SK-N-SH treated with all-trans-retinoic acid at 6 μM for 48 hours (cell line): Measurements from ENCODE around the gene UFD1.

ENCODE experiments used
- ATAC-seq: fragments of 200-7000 bp; cut with Tn5 transposase; 3 replicates; pipeline ENCODE4 v1.9.1; 2020; ENCODE audit warnings: mild to moderate bottlenecking, moderate library complexity
- ARNTL ChIP-seq: fragments of 450-650 bp; formaldehyde crosslinking; IDR thresholded peaks from 2 replicates; pipeline ENCODE4 v1.5.0; 2020; ENCODE audit warnings: low read depth, mild to moderate bottlenecking, moderate library complexity, borderline replicate concordance
- BACH2 ChIP-seq: fragments of 250-450 bp; sonication (Bioruptor Pico); IDR thresholded peaks from 2 replicates; pipeline ENCODE4 v1.9.0; 2021; ENCODE audit warnings: mild to moderate bottlenecking, borderline replicate concordance
- CREB5 ChIP-seq: fragments of 250-450 bp; sonication (Bioruptor Pico); IDR thresholded peaks from 2 replicates; pipeline ENCODE4 v1.5.1; 2020; ENCODE audit warnings: low read depth, mild to moderate bottlenecking, moderate library complexity
- CSDC2 ChIP-seq: fragments of 250-450 bp; sonication (Bioruptor Pico); IDR thresholded peaks from 2 replicates; pipeline ENCODE4 v1.5.0; 2020; ENCODE audit warnings: mild to moderate bottlenecking, moderate library complexity
- ESRRG ChIP-seq: fragments of 250-450 bp; sonication (Bioruptor Pico); IDR thresholded peaks from 2 replicates; pipeline ENCODE4 v1.6.1; 2021; ENCODE audit warnings: mild to moderate bottlenecking
- GLIS3 ChIP-seq: fragments of 250-450 bp; sonication (Bioruptor Pico); IDR thresholded peaks from 2 replicates; pipeline ENCODE4 v1.5.0; 2020; ENCODE audit warnings: mild to moderate bottlenecking, moderate library complexity
- ISL1 ChIP-seq: fragments of 250-450 bp; sonication (Bioruptor Pico); IDR thresholded peaks from 2 replicates; pipeline ENCODE4 v2.1.2; 2022; ENCODE audit warnings: mild to moderate bottlenecking, moderate library complexity
- OSR1 ChIP-seq: fragments of 250-450 bp; sonication (Bioruptor Pico); IDR thresholded peaks from 2 replicates; pipeline ENCODE4 v1.8.0; 2022; ENCODE audit warnings: moderate library complexity, mild to moderate bottlenecking, inconsistent platforms
- POU6F1 ChIP-seq: fragments of 250-450 bp; sonication (Bioruptor Pico); IDR thresholded peaks from 2 replicates; pipeline ENCODE4 v1.8.0; 2021; ENCODE audit warnings: low read depth, mild to moderate bottlenecking, moderate library complexity, borderline replicate concordance
- PPARA ChIP-seq: fragments of 250-450 bp; sonication (Bioruptor Pico); IDR thresholded peaks from 2 replicates; pipeline ENCODE4 v1.5.0; 2020; ENCODE audit warnings: mild to moderate bottlenecking, borderline replicate concordance
- RARB ChIP-seq: fragments of 250-450 bp; sonication (Bioruptor Pico); IDR thresholded peaks from 2 replicates; pipeline ENCODE4 v1.8.0; 2021; ENCODE audit warnings: mild to moderate bottlenecking, moderate library complexity
- SNAI2 ChIP-seq: fragments of 250-450 bp; sonication (Bioruptor Pico); IDR thresholded peaks from 2 replicates; pipeline ENCODE4 v1.5.0; 2020; ENCODE audit warnings: mild to moderate bottlenecking, moderate library complexity
- TCF4 ChIP-seq: fragments of 250-450 bp; sonication (Bioruptor Pico); IDR thresholded peaks from 2 replicates; pipeline ENCODE4 v1.8.0; 2021; ENCODE audit warnings: mild to moderate bottlenecking, moderate library complexity, borderline replicate concordance
- TOX ChIP-seq: fragments of 250-450 bp; sonication (Bioruptor Pico); IDR thresholded peaks from 2 replicates; pipeline ENCODE4 v1.8.0; 2021; ENCODE audit warnings: mild to moderate bottlenecking, moderate library complexity, borderline replicate concordance
- TSHZ2 ChIP-seq: fragments of 250-450 bp; sonication (Bioruptor Pico); IDR thresholded peaks from 2 replicates; pipeline ENCODE4 v1.5.0; 2020; ENCODE audit warnings: mild to moderate bottlenecking, moderate library complexity
- ZC3H10 ChIP-seq: fragments of 250-450 bp; sonication (Bioruptor Pico); IDR thresholded peaks from 2 replicates; pipeline ENCODE4 v1.5.1; 2021; ENCODE audit warnings: mild to moderate bottlenecking, moderate library complexity
- ZFP3 ChIP-seq: fragments of 250-450 bp; sonication (Bioruptor Pico); IDR thresholded peaks from 2 replicates; pipeline ENCODE4 v1.5.0; 2020; ENCODE audit warnings: mild to moderate bottlenecking, moderate library complexity
- ZFP30 ChIP-seq: fragments of 450-650 bp; formaldehyde crosslinking; IDR thresholded peaks from 2 replicates; pipeline ENCODE4 v1.5.0; 2022; ENCODE audit warnings: mild to moderate bottlenecking, moderate library complexity
- ZNF565 ChIP-seq: fragments of 450-650 bp; formaldehyde crosslinking; conservative IDR thresholded peaks from 2 replicates; pipeline ENCODE4 v1.5.0; 2020; ENCODE audit warnings: low read depth, mild to moderate bottlenecking, moderate library complexity
- ZNF70 ChIP-seq: fragments of 450-650 bp; formaldehyde crosslinking; IDR thresholded peaks from 2 replicates; pipeline ENCODE4 v1.5.0; 2020; ENCODE audit warnings: mild to moderate bottlenecking, moderate library complexity
- ZNF8 ChIP-seq: fragments of 450-650 bp; formaldehyde crosslinking; IDR thresholded peaks from 2 replicates; pipeline ENCODE4 v1.5.0; 2020; ENCODE audit warnings: mild to moderate bottlenecking, moderate library complexity
- TF ChIP-seq, protein P1 (sequence below): fragments of 250-450 bp; sonication (Bioruptor Pico); IDR thresholded peaks from 2 replicates; pipeline ENCODE4 v1.8.0; 2020; ENCODE audit warnings: mild to moderate bottlenecking, moderate library complexity, borderline replicate concordance

The UFD1 gene

DNA sequence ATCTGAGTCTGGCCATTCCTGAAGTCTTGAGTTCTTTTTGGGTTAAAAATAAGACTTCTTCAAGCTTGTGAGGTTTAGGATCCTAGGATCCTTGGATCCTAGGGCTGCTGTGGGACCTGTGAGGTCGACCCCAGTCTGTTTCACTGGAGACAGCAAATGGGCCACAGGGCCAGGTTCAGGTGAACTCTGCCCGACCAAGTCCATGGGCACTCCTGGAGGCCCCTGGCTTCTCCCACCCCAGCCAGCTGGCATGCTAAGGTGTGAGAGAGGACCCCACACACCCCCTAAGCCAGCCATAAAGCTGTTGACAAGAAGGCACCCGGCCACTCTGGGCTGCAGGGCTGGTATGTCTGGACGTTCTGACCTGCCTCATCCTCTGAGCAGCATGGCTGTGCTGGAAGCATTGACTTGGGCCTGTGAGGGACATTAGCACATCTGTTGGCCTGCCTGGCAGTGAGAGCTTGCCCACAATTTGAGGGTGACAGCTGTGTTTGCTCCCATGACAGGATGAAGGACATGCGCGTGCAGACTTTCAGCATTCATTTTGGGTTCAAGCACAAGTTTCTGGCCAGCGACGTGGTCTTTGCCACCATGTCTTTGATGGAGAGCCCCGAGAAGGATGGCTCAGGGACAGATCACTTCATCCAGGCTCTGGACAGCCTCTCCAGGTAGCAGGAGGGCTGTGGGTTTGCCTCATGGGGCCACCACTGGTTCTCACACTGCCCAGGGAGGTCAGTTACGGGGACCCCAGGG is 29.2 kb upstream of the UFD1 start:
- no peak for TF ChIP-seq RARB (CRISPR knock-in tag)
- no peak for TF ChIP-seq TOX
- no peak for TF ChIP-seq ZC3H10 (CRISPR knock-in tag)
- TF ChIP-seq CSDC2 (CRISPR knock-in tag): no peak
- TF ChIP-seq, protein P1, sequence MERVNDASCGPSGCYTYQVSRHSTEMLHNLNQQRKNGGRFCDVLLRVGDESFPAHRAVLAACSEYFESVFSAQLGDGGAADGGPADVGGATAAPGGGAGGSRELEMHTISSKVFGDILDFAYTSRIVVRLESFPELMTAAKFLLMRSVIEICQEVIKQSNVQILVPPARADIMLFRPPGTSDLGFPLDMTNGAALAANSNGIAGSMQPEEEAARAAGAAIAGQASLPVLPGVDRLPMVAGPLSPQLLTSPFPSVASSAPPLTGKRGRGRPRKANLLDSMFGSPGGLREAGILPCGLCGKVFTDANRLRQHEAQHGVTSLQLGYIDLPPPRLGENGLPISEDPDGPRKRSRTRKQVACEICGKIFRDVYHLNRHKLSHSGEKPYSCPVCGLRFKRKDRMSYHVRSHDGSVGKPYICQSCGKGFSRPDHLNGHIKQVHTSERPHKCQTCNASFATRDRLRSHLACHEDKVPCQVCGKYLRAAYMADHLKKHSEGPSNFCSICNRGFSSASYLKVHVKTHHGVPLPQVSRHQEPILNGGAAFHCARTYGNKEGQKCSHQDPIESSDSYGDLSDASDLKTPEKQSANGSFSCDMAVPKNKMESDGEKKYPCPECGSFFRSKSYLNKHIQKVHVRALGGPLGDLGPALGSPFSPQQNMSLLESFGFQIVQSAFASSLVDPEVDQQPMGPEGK: no peak
- no peak for TF ChIP-seq GLIS3 (CRISPR knock-in tag)
- TF ChIP-seq ZNF70 (CRISPR knock-in tag): no peak
- TF ChIP-seq SNAI2 (CRISPR knock-in tag): no peak
- TF ChIP-seq ZNF8 (CRISPR knock-in tag): no peak
- TF ChIP-seq POU6F1 (CRISPR knock-in tag): no peak
- TF ChIP-seq ZFP3 (CRISPR knock-in tag): no peak
- TF ChIP-seq ZFP30: no peak
- no peak for TF ChIP-seq PPARA
- no peak for TF ChIP-seq ARNTL
- no peak for TF ChIP-seq TSHZ2 (CRISPR knock-in tag)
- TF ChIP-seq ISL1: no peak

DNA sequence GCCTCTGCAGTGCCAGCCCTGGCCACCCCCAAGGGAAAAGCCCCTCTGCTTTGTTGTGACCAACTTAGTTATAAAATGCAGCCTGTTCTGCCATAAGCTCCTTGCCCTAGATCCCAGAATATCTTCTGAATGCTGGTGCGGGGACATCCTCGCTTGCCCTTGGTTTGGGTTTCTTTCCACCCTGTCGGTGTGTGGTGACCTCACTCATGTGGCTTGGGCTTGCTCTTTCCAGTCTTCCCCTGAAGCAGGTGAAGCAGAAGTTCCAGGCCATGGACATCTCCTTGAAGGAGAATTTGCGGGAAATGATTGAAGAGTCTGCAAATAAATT is 28.5 kb upstream of the UFD1 start:
- ATAC-seq: no peak

More for the DNA sequence above, 29.2 kb upstream of the UFD1 start:
- no peak for ATAC-seq

More for the DNA sequence above, 28.5 kb upstream of the UFD1 start:
- TF ChIP-seq CSDC2 (CRISPR knock-in tag) (no peak), ZNF565 (CRISPR knock-in tag) (no peak), SNAI2 (CRISPR knock-in tag) (no peak), TCF4 (no peak), OSR1 (no peak), ZFP3 (CRISPR knock-in tag) (no peak), CREB5 (CRISPR knock-in tag) (no peak), GLIS3 (CRISPR knock-in tag) (no peak), ISL1 (no peak), TOX (no peak), BACH2 (no peak), PPARA (no peak), ESRRG (no peak), ARNTL (no peak), ZFP30 (no peak), ZNF70 (CRISPR knock-in tag) (no peak), ZNF8 (CRISPR knock-in tag) (no peak), POU6F1 (CRISPR knock-in tag) (no peak)
- TF ChIP-seq, protein P1: no peak
